Activated CD4-positive, alpha-beta T cell treated with anti-CD3 and anti-CD28 coated beads, Interleukin-10, Interleukin-2, amounts not matched to agents 100 ng/mL and 50 ng/mL, durations not matched to agents 16 hours and 8 hours (primary cell): ENCODE results near the gene ADIPOR2.

Experiments
- DNase-seq: peaks from one replicate; pipeline ENCODE4 v3.0.0-alpha.2; 2020

ADIPOR2 gene

GRCh38 chr12:1801303-1801975, 110.6 kb downstream of the ADIPOR2 start:
- no peak for DNase-seq

- no peak for DNase-seq
These were observed 112.9 kb downstream of the ADIPOR2 start for GRCh38 chr12:1803736-1804135.

- peak; percentile 93 for DNase-seq
These were observed 113.9 kb downstream of the ADIPOR2 start for GRCh38 chr12:1804545-1805332.

- no peak for DNase-seq
These were observed 114.7 kb downstream of the ADIPOR2 start for GRCh38 chr12:1805441-1806081.

GRCh38 chr12:1806301-1807086, 115.6 kb downstream of the ADIPOR2 start:
- DNase-seq: no peak

GRCh38 chr12:1807087-1807860, 116.4 kb downstream of the ADIPOR2 start:
- no peak for DNase-seq

- DNase-seq: no peak
These were observed 117.3 kb downstream of the ADIPOR2 start for GRCh38 chr12:1808036-1808797.

GRCh38 chr12:1808798-1809480, 118.1 kb downstream of the ADIPOR2 start:
- peak; percentile 21 for DNase-seq

- no peak for DNase-seq
These were observed 118.8 kb downstream of the ADIPOR2 start for GRCh38 chr12:1809591-1810190.

GRCh38 chr12:1810201-1810930, 119.5 kb downstream of the ADIPOR2 start:
- DNase-seq: no peak

- no peak for DNase-seq
These were observed 120.0 kb downstream of the ADIPOR2 start for GRCh38 chr12:1810931-1811280.

GRCh38 chr12:1811281-1811947, 120.5 kb downstream of the ADIPOR2 start:
- peak; percentile 63 for DNase-seq

GRCh38 chr12:1811948-1812291, 121.0 kb downstream of the ADIPOR2 start:
- no peak for DNase-seq

- peak; percentile 33 for DNase-seq
These were observed 121.9 kb downstream of the ADIPOR2 start for GRCh38 chr12:1812650-1813302.

GRCh38 chr12:1814266-1814665, 123.4 kb downstream of the ADIPOR2 start:
- no peak for DNase-seq

GRCh38 chr12:1815108-1815507, 124.2 kb downstream of the ADIPOR2 start:
- DNase-seq: no peak

- no peak for DNase-seq
These were observed 125.2 kb downstream of the ADIPOR2 start for GRCh38 chr12:1815814-1816729.
